ENCODE measurements around the gene ADGRF5. TPM values are rescaled to one million over a fixed set of nuclear protein-coding genes. Genes with fewer than 3 reads are reported as not detected.

The ADGRF5 gene
- total RNA-seq, 2 experiments from 2014 or later: not detected

DNA sequence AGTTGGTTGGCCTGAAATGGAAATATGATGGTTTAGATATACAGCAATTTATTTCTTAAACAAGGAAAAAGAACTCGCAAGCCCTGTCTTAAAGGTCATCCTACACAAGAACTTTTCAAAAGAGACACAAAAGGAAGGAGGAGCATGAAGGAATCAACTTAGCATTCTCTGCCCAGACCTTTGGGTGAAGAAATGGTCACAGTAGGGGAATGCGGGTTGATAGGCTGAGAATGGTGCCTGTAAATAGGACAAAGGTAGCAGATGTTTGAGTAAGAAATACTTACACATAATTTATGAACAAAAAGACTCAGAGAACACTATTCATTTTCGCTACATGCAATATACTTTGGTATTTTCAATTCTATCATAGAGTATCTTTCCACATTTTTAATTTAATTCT lies 15.0 kb downstream of the ADGRF5 start:
- no peaks in the 10 kb centered on the region for H3K36me3 Mint-ChIP-seq (ENCODE audit: low read depth)
- no peak overlapping the region for H3K27ac Mint-ChIP-seq
- ATAC-seq (ENCODE audit: poor library complexity): no peak
- Histone ChIP-seq H3K27me3 (ENCODE audit: control insufficient read depth in 1 of 2, insufficient read depth in 2 of 2, low read length in 2 of 2) (no peaks in the 10 kb centered on the region), H3K4me3 (ENCODE audit: low read length) (no peak overlapping the region), H3K4me1 (ENCODE audit: insufficient read depth, low read length) (no peaks in the 10 kb centered on the region), H3K9me3 (ENCODE audit: control insufficient read depth in 1 of 2, insufficient read depth in 1 of 2, low read length in 2 of 2) (no peaks in the 10 kb centered on the region), H3K27ac (ENCODE audit: low read depth in 1 of 2, low read length in 2 of 2) (no peak overlapping the region), H3K36me3 (ENCODE audit: insufficient read depth, low read length) (no peaks in the 10 kb centered on the region)
- ChIA-PET CTCF (no interaction called here), POLR2A (no interaction called here)
- DNase-seq: no peak
- H3K9me3 Mint-ChIP-seq: no peaks in the 10 kb centered on the region
- intact Hi-C loops (cut with DNase I, micrococcal nuclease): no loop called here
- H3K27me3 Mint-ChIP-seq: peaks cover 1% of the 10 kb centered on the region
- TF ChIP-seq, protein P1, sequence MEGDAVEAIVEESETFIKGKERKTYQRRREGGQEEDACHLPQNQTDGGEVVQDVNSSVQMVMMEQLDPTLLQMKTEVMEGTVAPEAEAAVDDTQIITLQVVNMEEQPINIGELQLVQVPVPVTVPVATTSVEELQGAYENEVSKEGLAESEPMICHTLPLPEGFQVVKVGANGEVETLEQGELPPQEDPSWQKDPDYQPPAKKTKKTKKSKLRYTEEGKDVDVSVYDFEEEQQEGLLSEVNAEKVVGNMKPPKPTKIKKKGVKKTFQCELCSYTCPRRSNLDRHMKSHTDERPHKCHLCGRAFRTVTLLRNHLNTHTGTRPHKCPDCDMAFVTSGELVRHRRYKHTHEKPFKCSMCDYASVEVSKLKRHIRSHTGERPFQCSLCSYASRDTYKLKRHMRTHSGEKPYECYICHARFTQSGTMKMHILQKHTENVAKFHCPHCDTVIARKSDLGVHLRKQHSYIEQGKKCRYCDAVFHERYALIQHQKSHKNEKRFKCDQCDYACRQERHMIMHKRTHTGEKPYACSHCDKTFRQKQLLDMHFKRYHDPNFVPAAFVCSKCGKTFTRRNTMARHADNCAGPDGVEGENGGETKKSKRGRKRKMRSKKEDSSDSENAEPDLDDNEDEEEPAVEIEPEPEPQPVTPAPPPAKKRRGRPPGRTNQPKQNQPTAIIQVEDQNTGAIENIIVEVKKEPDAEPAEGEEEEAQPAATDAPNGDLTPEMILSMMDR (IDR thresholded peaks at IDR 0.05): no peak
- no peaks in the 10 kb centered on the region for H3K4me1 Mint-ChIP-seq (ENCODE audit: low read depth)
- no peak overlapping the region for H3K4me3 Mint-ChIP-seq

DNA sequence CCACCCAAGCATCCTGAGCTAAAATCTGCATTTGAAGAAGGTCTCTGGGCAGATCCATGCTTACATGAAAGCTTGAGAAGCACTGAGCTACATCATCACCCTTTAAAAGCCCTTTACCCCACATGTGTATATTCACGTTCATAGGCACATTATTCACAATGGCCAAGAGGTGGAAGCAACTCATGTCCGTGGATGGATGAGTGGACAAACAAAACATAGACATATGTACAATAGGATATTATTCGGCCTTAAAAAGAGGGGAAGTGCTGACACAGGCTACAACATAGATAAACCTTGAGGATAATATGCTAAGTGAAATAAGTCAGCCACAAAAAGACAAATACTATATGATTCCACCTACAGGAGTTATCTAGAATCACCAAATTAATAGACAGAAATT lies 17.6 kb downstream of the ADGRF5 start:
- DNase-seq (no peak), ATAC-seq (ENCODE audit: poor library complexity) (no peak)
- TF ChIP-seq, protein P1 (IDR thresholded peaks at IDR 0.05): no peak
- Histone ChIP-seq H3K36me3 (ENCODE audit: insufficient read depth, low read length) (no peaks in the 10 kb centered on the region), H3K4me3 (ENCODE audit: low read length) (no peak overlapping the region), H3K27ac (ENCODE audit: low read depth in 1 of 2, low read length in 2 of 2) (no peak overlapping the region), H3K4me1 (ENCODE audit: insufficient read depth, low read length) (no peaks in the 10 kb centered on the region), H3K27me3 (ENCODE audit: control insufficient read depth in 1 of 2, insufficient read depth in 2 of 2, low read length in 2 of 2) (no peaks in the 10 kb centered on the region), H3K9me3 (ENCODE audit: control insufficient read depth in 1 of 2, insufficient read depth in 1 of 2, low read length in 2 of 2) (no peaks in the 10 kb centered on the region)
- peaks cover 14% of the 10 kb centered on the region for H3K27me3 Mint-ChIP-seq
- no peaks in the 10 kb centered on the region for H3K4me1 Mint-ChIP-seq (ENCODE audit: low read depth)
- no peaks in the 10 kb centered on the region for H3K36me3 Mint-ChIP-seq (ENCODE audit: low read depth)
- no peak overlapping the region for H3K4me3 Mint-ChIP-seq
- ChIA-PET CTCF (no interaction called here), POLR2A (no interaction called here)
- H3K9me3 Mint-ChIP-seq: no peaks in the 10 kb centered on the region
- intact Hi-C loops (cut with DNase I, micrococcal nuclease): no loop called here
- H3K27ac Mint-ChIP-seq: no peak overlapping the region

DNA sequence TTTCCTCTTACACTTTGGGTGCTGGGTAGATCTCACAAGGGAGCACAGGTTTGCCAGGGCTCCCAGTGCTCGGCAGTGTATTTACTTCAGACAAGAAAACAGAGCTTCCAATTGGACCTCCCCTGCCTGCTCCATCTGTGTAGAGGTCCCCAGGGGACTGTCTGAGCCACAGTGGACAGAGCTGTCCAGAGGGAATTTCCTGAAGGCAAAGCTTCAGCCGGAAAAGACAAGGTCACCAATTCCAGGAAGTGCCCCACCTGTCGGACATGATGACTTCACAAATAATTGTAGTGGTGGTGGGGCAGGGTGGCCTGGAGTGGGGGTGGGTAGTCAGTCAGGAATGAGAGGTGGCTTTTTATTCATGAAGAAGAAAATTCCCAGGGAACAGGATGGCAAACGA lies 18.6 kb downstream of the ADGRF5 start:
- no peaks in the 10 kb centered on the region for H3K4me1 Mint-ChIP-seq (ENCODE audit: low read depth)
- Histone ChIP-seq H3K9me3 (ENCODE audit: control insufficient read depth in 1 of 2, insufficient read depth in 1 of 2, low read length in 2 of 2) (no peaks in the 10 kb centered on the region), H3K36me3 (ENCODE audit: insufficient read depth, low read length) (no peaks in the 10 kb centered on the region), H3K4me3 (ENCODE audit: low read length) (no peak overlapping the region), H3K27me3 (ENCODE audit: control insufficient read depth in 1 of 2, insufficient read depth in 2 of 2, low read length in 2 of 2) (no peaks in the 10 kb centered on the region), H3K27ac (ENCODE audit: low read depth in 1 of 2, low read length in 2 of 2) (no peak overlapping the region), H3K4me1 (ENCODE audit: insufficient read depth, low read length) (no peaks in the 10 kb centered on the region)
- no peaks in the 10 kb centered on the region for H3K36me3 Mint-ChIP-seq (ENCODE audit: low read depth)
- H3K4me3 Mint-ChIP-seq: no peak overlapping the region
- DNase-seq (no peak), ATAC-seq (ENCODE audit: poor library complexity) (no peak)
- TF ChIP-seq, protein P1 (IDR thresholded peaks at IDR 0.05): no peak
- POLR2A ChIA-PET: no interaction called here
- no peaks in the 10 kb centered on the region for H3K9me3 Mint-ChIP-seq
- H3K27ac Mint-ChIP-seq: no peak overlapping the region
- intact Hi-C loops (cut with DNase I, micrococcal nuclease): no loop called here
- H3K27me3 Mint-ChIP-seq: peaks cover 19% of the 10 kb centered on the region
- CTCF ChIA-PET: no interaction called here
